GM19372 (cell line): ENCODE results near the gene SFSWAP.
"Not testable (repeated sequence)": the region's sequence is repeated elsewhere in the genome, so short reads cannot be mapped to it uniquely, and the experiment has no call there.

Source experiments
- ATAC-seq: cut with Tn5 transposase; IDR thresholded peaks from one replicate; pipeline ENCODE4 v1.9.1; 2021; ENCODE audit warnings: mild to moderate bottlenecking, low read depth, moderate library complexity; ENCODE audit not compliant: unreplicated experiment

Gene SFSWAP

GRCh38 chr12:131733874-131734273 lies 23.0 kb downstream of the SFSWAP start:
- no peak for ATAC-seq

GRCh38 chr12:131734336-131735152 lies 23.7 kb downstream of the SFSWAP start:
- ATAC-seq = no peak

DNA sequence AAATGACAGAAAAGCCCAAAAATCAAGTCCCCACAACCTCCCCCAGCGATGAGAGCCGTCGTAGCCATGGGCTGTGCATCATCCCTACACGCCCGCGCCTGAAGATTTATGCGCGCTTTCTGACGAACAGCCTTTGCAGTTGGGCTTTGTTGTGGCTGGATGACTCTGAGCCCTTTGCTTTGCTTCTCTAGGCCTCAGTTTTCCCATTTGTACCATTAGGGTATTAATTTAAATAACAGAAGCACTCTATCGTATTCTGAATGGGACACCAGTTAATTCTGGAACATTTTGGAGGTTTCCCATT lies 24.2 kb downstream of the SFSWAP start:
- ATAC-seq = no peak

DNA sequence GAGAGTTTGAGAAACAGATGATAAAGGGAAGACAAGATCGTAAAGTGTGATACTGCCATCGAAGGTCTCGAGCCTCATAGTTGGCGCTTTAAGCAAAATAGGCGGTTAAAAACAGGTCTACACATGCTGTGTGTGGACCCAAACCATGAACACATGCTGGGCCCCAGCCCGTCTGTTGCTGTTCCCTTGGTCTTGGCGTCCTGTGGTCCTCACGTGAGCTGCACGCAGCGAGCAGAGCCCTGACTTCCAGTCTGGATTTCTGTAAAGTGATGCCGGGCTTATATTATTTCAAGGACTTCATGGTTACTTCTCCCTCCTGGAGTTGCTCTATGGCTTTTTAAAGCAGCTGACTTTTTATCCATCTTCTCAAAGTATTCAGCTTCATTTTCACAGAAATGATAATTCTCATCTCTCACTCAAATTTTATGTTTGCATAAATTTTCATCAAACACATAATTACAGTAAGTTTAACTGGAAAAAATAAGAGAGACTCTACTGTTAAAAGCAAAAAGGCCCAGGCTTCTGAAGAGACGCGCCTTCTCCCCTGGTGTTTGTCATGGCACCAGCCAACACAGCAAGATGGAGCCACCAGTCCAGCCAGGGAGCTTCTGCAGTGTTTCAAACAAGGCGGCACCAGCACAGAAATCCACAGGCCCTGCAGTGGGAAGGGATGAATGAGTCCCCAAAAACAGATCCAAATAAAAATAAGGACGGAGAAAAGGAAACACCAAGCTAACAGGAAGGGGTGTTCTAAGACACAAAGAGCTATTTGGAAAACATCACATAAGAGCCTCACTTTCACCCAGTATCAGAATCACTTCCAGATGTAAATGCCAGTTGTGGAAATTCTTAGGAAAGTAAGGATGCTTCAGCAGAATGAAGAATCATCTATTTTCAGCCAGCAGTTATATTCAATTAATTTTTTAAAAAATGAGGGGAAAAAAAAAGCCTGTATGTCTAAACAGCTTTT lies 24.9 kb downstream of the SFSWAP start:
- no peak for ATAC-seq

- no peak for ATAC-seq
Observed at GRCh38 chr12:131736446-131737149, 25.7 kb downstream of the SFSWAP start.

- no peak for ATAC-seq
Observed at GRCh38 chr12:131737150-131737827, 26.4 kb downstream of the SFSWAP start.

DNA sequence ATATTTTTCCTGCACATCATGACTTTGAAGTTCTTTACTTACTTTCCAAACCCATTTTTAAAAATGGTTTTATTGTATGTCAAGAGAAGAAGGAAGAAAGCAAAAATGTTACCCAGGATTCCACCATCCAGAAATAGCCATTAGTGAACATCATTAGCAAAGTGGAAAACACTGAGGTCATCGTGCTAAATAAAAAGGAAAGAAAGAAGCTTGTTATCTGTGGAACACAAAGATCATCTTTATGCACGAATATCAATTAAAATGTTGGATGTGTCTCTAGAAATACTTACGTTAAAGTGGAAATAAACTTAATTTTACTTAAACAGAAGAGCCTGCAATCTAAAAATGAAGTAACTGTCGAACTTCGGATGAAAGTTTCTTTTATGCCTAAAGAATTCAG lies 27.3 kb downstream of the SFSWAP start:
- no peak for ATAC-seq

DNA sequence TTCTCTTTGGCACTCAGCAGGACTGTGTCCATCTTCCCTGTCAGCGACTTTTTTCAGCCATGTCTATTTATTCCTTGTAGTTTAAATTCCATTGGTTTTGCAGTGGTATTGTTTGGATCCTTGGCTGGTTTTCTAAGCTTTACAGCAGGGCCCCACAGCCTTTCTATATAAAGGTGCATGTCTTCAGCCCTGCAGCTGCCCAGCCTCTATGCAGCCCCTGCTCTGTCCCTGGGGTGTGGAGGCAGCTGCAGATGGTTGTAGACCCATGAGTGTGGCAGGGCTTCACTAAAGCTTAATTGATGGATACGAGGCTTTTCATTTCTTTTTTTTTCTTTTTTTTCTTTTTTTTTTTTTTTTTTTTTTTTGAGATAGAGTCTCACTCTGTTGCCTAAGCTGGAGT lies 29.7 kb downstream of the SFSWAP start:
- ATAC-seq = no peak

DNA sequence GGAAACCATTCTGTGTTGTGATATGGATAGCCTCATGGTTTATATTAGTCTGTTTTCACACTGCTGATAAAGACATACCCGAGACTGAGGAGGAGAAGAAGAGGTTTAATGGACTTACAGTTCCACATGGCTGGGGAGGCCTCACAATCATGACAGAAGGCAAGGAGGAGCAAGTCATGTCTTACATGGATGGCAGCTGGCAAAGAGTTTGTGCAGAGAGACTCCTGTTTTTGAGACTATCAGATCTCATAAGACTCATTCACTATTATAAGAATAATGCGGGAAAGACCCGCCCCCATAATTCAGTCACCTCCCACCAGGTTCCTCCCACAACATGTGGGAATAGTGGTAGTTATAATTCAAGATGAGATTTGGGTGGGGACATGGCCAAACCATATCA lies 31.9 kb downstream of the SFSWAP start:
- ATAC-seq = not testable (repeated sequence)

DNA sequence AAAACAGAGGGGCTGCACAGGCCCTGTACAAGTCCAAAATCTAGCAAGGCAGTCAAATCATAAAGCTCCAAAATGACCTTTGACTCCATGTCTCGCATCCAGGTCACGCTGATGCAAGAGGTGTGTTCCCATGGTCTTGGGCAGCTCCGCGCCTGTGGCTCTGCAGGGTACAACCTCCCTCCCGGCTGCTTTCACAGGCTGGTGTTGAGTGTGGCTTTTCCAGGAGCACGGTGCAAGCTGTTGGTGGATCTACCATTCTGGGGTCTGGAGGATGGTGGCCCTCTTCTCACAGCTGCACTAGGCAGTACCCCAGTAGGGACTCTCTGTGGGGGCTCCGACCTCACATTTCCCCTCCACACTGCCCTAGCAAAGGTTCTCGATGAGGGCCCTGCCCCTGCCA lies 32.5 kb downstream of the SFSWAP start:
- not testable (repeated sequence) for ATAC-seq

DNA sequence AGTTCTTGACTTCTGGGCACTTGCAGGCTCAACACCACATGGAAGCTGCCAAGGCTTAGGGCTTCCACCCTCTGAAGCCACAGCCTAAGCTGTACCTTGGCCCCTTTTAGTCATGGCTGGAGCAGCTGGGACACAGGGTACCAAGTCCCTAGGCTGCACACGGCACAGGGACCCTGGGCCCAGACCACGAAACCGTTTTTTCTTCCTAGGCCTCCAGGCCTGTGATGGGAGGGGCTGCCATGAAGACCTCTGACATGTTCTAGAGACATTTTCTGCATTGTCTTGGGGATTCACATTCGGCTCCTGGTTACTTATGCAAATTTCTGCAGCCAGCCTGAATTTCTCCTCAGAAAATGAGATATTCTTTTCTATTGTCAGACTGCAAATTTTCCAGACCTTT lies 33.0 kb downstream of the SFSWAP start:
- not testable (repeated sequence) for ATAC-seq

DNA sequence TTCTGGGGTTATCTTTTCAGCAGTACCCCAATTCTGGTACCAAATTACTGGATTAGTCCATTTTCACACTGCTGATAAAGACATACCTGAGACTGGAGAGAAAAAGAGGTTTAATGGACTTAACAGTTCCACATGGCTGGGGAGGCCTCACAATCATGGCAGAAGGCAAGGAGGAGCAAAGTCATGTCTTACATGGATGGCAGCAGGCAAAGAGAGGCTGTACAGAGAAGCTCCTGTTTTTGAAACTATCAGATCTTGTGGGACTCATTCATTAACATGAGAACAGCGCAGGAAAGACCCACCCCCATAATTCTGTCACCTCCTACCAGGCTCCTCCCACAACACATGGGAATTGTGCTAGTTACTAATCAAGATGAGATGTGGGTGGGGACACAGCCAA lies 33.8 kb downstream of the SFSWAP start:
- not testable (repeated sequence) for ATAC-seq

- no peak for ATAC-seq
Observed at GRCh38 chr12:131745706-131746105, 34.8 kb downstream of the SFSWAP start.

DNA sequence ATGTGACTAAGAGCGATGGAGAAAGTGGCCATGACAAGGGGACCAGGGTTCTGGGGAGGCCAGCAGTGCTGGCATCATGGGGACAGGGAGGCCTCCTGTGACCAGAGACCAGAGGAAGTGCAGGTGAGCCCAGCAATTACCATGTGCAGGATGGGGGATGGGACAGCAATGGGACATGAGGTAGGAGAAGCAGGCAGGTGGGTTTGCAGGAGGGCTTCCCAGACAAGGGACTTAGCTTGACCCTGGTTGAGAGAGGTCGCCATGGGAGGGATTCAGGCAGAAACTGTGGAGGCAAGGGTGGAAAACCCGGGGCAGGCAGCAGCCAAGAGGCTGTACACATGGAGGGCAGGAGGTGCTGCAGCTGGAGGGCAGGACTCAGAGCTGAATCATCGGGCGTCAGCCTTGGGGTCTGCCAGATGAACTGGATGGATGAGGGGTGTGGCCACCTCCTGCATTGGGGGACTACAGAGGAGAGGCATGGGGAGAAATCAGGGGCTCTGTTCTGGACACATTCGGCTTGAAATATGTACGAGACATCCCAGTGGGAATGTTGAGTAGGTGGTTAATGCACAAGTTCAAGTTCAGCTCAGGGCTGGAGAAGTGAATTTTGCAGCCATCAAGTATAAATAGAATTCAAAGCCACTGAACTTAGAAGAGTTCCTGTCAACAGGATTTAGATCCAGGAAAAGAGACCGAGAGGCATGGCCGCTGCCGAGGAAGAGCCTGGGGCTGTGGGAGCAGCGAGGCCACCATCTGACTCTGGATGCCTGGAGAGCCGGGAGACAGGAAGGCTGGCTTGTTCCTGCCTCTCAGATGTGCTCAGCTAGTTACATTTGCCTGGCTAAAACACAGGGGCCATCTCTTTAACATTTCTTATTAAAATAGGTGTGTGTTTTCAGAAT lies 36.6 kb downstream of the SFSWAP start:
- ATAC-seq = no peak

GRCh38 chr12:131749618-131750315 lies 38.9 kb downstream of the SFSWAP start:
- ATAC-seq = no peak

DNA sequence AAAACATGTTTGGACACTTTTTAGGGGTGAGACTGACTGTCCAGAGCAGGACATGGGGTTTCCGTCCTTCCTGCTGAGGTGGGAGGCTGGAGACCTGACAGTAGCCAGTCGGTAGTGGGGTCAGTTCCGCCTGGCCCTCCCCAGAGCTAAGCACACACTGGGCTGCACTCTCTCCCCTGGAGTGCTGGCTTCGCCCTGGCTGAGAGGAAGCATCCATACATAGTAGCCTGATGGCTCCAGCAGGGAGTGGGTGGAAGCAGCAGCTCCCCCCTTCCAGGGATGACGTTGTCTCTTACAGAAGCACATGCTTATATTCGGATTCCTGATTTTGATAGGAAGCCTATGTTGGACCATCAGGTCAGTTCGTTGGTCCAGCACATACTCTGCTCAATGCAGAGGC lies 40.4 kb downstream of the SFSWAP start:
- ATAC-seq = no peak

GRCh38 chr12:131752451-131752850 lies 41.6 kb downstream of the SFSWAP start:
- no peak for ATAC-seq

DNA sequence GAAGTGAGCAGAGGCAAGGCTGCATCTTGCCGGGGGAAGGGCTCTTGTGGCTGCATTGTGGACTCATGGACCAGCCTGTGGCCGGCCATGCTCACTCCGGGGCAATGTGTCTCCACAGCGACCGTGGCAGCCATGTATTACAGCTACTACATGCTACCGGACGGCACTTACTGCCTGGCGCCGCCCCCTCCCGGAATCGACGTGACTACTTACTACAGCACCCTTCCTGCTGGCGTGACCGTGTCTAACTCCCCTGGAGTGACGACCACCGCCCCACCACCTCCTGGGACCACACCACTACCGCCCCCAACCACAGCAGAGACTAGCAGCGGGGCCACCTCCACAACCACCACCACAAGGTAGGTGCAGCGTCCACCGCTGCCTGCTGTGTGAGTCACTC lies 42.1 kb downstream of the SFSWAP start:
- ATAC-seq = no peak

GRCh38 chr12:131753757-131754156 lies 42.9 kb downstream of the SFSWAP start:
- no peak for ATAC-seq
